AG09319 (cell line): Measurements from ENCODE around the gene DOCK3.
"Not testable (repeated sequence)": the region's sequence is repeated elsewhere in the genome, so short reads cannot be mapped to it uniquely, and the experiment has no call there.

ENCODE experiments used
- DNase-seq: peaks from one replicate; pipeline ENCODE4 v3.0.0-alpha.2; 2010; ENCODE audit warnings: low read depth; ENCODE audit errors: extremely low read depth
- TF ChIP-seq, protein P1 (sequence below): IDR thresholded peaks from 2 replicates; pipeline ENCODE4 v1.5.1; 2011; ENCODE audit warnings: low read depth, mild to moderate bottlenecking, inconsistent platforms, low read length, moderate library complexity

DOCK3 gene

GRCh38 chr3:50936389-50936788 is 261.7 kb downstream of the DOCK3 start:
- TF ChIP-seq, protein P1, sequence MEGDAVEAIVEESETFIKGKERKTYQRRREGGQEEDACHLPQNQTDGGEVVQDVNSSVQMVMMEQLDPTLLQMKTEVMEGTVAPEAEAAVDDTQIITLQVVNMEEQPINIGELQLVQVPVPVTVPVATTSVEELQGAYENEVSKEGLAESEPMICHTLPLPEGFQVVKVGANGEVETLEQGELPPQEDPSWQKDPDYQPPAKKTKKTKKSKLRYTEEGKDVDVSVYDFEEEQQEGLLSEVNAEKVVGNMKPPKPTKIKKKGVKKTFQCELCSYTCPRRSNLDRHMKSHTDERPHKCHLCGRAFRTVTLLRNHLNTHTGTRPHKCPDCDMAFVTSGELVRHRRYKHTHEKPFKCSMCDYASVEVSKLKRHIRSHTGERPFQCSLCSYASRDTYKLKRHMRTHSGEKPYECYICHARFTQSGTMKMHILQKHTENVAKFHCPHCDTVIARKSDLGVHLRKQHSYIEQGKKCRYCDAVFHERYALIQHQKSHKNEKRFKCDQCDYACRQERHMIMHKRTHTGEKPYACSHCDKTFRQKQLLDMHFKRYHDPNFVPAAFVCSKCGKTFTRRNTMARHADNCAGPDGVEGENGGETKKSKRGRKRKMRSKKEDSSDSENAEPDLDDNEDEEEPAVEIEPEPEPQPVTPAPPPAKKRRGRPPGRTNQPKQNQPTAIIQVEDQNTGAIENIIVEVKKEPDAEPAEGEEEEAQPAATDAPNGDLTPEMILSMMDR: no peak
- DNase-seq: no peak

DNA sequence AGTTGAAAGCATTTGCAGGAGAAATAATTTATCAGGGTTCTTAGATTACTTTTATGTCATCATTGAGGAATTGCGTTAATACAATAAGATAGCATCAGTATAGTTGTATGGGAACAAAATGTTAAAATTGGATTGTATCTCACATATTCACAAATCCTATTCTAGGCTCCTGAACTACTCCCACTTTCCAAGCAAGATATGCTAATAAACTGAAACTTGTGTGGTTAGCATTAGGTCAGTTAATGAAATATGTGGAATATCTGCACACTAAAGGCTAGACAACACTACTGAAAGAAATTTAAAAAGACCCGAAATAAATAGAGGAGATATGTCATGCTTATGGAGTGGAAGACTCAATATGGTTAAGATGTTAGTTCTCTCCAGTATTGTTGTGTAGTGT is 272.7 kb downstream of the DOCK3 start:
- TF ChIP-seq, protein P1: no peak
- no peak for DNase-seq

- DNase-seq: no peak
- TF ChIP-seq, protein P1: no peak
Measured at GRCh38 chr3:50950591-50950990, 275.9 kb downstream of the DOCK3 start.

- no peak for DNase-seq
- TF ChIP-seq, protein P1: no peak
Measured at GRCh38 chr3:50953825-50954414, 279.2 kb downstream of the DOCK3 start.

- DNase-seq: no peak
- TF ChIP-seq, protein P1: no peak
Measured at GRCh38 chr3:50961386-50961785, 286.7 kb downstream of the DOCK3 start.

DNA sequence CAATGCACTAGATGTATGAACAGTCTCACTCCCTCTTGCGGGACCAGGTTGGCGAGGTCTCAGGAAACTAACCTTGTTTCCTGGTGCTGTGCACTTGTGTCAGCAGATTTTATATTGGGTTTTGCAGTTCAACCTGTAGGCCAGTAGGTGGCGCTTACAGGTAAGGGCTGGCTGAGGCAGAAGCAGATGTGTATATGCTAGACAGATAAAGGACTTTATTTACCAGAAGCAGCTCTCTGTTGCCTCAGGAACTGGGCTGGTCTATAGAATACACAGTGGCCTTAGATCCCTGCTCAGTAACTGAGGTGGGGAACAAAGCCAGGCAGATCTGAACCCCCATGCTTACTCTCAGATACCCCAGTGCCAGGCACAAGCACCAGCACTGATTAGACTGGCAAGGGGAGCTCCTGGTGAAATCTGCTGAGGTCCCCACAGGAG is 296.8 kb downstream of the DOCK3 start:
- DNase-seq: peak; percentile 8
- TF ChIP-seq, protein P1: peak; percentile 77

DNA sequence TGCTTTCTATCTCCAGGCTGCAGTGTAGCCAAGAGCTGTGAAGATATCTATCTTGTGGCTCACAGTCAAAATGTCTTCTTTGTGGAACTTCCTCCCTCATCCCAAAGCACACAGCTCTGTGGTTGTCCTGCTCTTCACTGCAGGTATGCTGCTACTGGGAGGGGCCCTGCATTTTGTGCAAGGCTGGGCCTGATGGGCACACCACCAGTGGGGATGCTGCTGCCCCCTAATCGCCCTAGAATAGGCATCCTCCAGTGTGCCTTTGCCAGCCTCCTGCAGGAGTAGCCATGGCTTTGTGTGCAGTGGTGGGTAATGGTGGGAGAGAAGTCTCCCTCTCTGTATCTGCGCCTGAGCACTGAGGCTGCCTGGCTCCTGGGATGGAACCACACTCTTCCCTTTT is 297.3 kb downstream of the DOCK3 start:
- TF ChIP-seq, protein P1: no peak
- no peak for DNase-seq

DNA sequence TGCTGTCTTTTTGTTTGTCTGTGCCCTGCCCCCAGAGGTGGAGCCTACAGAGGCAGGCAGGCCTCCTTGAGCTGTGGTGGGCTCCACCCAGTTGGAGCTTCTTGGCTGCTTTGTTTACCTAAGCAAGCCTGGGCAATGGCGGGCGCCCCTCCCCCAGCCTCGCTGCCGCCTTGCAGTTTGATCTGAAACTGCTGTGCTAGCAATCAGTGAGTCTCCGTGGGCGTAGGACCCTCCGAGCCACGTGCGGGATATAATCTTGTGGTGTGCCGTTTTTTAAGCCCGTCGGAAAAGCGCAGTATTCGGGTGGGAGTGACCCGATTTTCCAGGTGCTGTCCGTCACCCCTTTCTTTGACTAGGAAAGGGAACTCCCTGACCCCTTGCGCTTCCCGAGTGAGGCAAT is 303.9 kb downstream of the DOCK3 start:
- DNase-seq: not testable (repeated sequence)
